Measurements from ENCODE around the gene TEX11.
"Not testable (repeated sequence)": the region's sequence is repeated elsewhere in the genome, so short reads cannot be mapped to it uniquely, and the experiment has no call there.

- not testable (repeated sequence) for TF ChIP-seq CTCF (conservative IDR thresholded peaks at IDR 0.05; ENCODE audit: low read length); EZH2phosphoT487 (IDR thresholded peaks at IDR 0.05; ENCODE audit: borderline replicate concordance, low read depth, low read length)
These were observed 64.4 kb downstream of the TEX11 start for GRCh38 chrX:70844081-70844480.
